Loucy (cell line): Measurements from ENCODE around the gene SUPV3L1.

Source experiments
- EZH2phosphoT487 ChIP-seq: fragments of 200-600 bp; IDR thresholded peaks from 2 replicates; pipeline ENCODE4 v1.6.1; 2018; ENCODE audit warnings: antibody characterized with exemption, mild to moderate bottlenecking, moderate library complexity, borderline replicate concordance
- TF ChIP-seq, protein P1 (sequence below): fragments of 200-600 bp; sonication (generic); conservative IDR thresholded peaks from 2 replicates; pipeline ENCODE4 v1.5.1; 2014; ENCODE audit warnings: mild to moderate bottlenecking, antibody characterized with exemption, low read length

GRCh38 chr10:69228151-69228550, 48.1 kb downstream of the SUPV3L1 start:
- TF ChIP-seq, protein P1, sequence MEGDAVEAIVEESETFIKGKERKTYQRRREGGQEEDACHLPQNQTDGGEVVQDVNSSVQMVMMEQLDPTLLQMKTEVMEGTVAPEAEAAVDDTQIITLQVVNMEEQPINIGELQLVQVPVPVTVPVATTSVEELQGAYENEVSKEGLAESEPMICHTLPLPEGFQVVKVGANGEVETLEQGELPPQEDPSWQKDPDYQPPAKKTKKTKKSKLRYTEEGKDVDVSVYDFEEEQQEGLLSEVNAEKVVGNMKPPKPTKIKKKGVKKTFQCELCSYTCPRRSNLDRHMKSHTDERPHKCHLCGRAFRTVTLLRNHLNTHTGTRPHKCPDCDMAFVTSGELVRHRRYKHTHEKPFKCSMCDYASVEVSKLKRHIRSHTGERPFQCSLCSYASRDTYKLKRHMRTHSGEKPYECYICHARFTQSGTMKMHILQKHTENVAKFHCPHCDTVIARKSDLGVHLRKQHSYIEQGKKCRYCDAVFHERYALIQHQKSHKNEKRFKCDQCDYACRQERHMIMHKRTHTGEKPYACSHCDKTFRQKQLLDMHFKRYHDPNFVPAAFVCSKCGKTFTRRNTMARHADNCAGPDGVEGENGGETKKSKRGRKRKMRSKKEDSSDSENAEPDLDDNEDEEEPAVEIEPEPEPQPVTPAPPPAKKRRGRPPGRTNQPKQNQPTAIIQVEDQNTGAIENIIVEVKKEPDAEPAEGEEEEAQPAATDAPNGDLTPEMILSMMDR: no peak
- no peak for TF ChIP-seq EZH2phosphoT487
